Lower lobe of right lung (tissue), 2 donors: ENCODE measurements around the gene TSR3. TPM values are rescaled to one million over a fixed set of nuclear protein-coding genes. Genes with fewer than 3 reads are reported as not detected.

Experiments used
- ATAC-seq, 2 donors: fragments of 200-7000 bp; cut with Tn5 transposase; one replicate each; pipeline ENCODE4 v1.9.1; 2020 to 2022; ENCODE audit warnings: mild to moderate bottlenecking in 2 of 2, moderate library complexity in 2 of 2
- DNase-seq: peaks from one replicate; pipeline ENCODE4 v3.0.0-alpha.2; 2020
- H3K27ac ChIP-seq: fragments of 200-600 bp; one replicate; pipeline ENCODE4 v1.8.0; 2022
- H3K27me3 ChIP-seq: fragments of 200-600 bp; one replicate; pipeline ENCODE4 v1.8.0; 2022; ENCODE audit warnings: low read depth
- H3K36me3 ChIP-seq: fragments of 200-600 bp; one replicate; pipeline ENCODE4 v1.8.0; 2022; ENCODE audit warnings: mild to moderate bottlenecking
- H3K4me1 ChIP-seq: fragments of 200-600 bp; one replicate; pipeline ENCODE4 v1.8.0; 2022
- H3K4me3 ChIP-seq: fragments of 200-600 bp; one replicate; pipeline ENCODE4 v1.8.0; 2022; ENCODE audit warnings: mild to moderate bottlenecking
- H3K9me3 ChIP-seq: fragments of 200-600 bp; one replicate; pipeline ENCODE4 v1.8.0; 2022
- intact Hi-C: fragments of 100-400 bp; cut with DNase I; formaldehyde crosslinking; loops from one replicate; pipeline ENCODE4 v1.11.0; 2022
- total RNA-seq: library from RNA; stranded (reverse); fragmentation: NEBNext Ultra II Directional; extraction: Animal tissue kit (Norgen Biotek cat#: 25700); gene quantifications from one replicate; pipeline ENCODE4 v1.2.1, GENCODE V29; 2021
- TF ChIP-seq, protein P1 (sequence below): fragments of 200-600 bp; IDR thresholded peaks from one replicate; pipeline ENCODE4 v1.8.0; 2022; ENCODE audit warnings: antibody characterized with exemption, mild to moderate bottlenecking
- donor health status: DM: no; HTN: yes; CAD: no; lungs with severe emphysema.

TSR3 gene
- total RNA-seq, 1 donor from 2014 or later = 39.5 TPM

- no peaks in the 10 kb centered on the region for H3K27me3 ChIP-seq
- intact Hi-C loops = no loop called here
- peaks cover 47% of the 10 kb centered on the region for H3K36me3 ChIP-seq
- H3K4me3 ChIP-seq = no peak overlapping the region
- DNase-seq = no peak
- TF ChIP-seq, protein P1, sequence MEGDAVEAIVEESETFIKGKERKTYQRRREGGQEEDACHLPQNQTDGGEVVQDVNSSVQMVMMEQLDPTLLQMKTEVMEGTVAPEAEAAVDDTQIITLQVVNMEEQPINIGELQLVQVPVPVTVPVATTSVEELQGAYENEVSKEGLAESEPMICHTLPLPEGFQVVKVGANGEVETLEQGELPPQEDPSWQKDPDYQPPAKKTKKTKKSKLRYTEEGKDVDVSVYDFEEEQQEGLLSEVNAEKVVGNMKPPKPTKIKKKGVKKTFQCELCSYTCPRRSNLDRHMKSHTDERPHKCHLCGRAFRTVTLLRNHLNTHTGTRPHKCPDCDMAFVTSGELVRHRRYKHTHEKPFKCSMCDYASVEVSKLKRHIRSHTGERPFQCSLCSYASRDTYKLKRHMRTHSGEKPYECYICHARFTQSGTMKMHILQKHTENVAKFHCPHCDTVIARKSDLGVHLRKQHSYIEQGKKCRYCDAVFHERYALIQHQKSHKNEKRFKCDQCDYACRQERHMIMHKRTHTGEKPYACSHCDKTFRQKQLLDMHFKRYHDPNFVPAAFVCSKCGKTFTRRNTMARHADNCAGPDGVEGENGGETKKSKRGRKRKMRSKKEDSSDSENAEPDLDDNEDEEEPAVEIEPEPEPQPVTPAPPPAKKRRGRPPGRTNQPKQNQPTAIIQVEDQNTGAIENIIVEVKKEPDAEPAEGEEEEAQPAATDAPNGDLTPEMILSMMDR = no peak
- no peak for ATAC-seq
- H3K9me3 ChIP-seq = no peaks in the 10 kb centered on the region
- no peak overlapping the region for H3K27ac ChIP-seq
- peaks cover 14% of the 10 kb centered on the region for H3K4me1 ChIP-seq
These were observed 28.5 kb upstream of the TSR3 start for GRCh38 chr16:1380195-1380594.

- H3K36me3 ChIP-seq = peaks cover 47% of the 10 kb centered on the region
- H3K4me3 ChIP-seq = peak overlapping the region; percentile 61
- H3K27me3 ChIP-seq = no peaks in the 10 kb centered on the region
- ATAC-seq = peak; percentile 83 to 87
- peak overlapping the region; percentile 60 for H3K27ac ChIP-seq
- H3K4me1 ChIP-seq = peaks cover 14% of the 10 kb centered on the region
- H3K9me3 ChIP-seq = no peaks in the 10 kb centered on the region
- intact Hi-C loops = no loop called here
- peak; percentile 63 for DNase-seq
- TF ChIP-seq, protein P1 = no peak
These were observed 27.8 kb upstream of the TSR3 start for GRCh38 chr16:1379304-1380076.

DNA sequence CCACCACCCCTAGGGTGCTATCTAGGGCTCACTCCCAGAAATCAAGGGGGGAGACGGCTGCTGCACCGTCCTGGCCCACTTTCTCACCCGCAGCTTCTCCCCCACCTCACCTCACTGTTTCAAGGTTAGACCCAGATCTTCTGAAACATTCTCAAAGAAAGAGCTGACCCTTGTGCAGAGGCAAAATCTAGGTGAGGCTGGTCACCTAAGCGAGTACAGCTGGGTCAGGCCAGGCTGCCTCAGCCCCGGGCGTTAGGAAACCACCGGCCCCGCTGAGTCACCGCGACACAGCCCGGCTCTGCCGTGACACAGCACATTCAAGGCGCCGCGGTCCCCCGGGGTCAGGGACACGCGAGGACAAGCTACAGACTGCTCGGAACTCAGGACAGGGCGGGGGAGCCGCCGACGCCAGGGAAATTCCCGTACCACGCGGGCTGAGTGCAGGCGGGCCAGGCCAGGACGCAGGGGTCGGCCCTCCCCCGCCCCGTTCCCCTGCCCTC is 27.2 kb upstream of the TSR3 start:
- Histone ChIP-seq H3K27me3 (no peaks in the 10 kb centered on the region), H3K4me1 (peaks cover 14% of the 10 kb centered on the region), H3K27ac (peak overlapping the region; percentile 60), H3K36me3 (peaks cover 43% of the 10 kb centered on the region), H3K9me3 (no peaks in the 10 kb centered on the region), H3K4me3 (peak overlapping the region; percentile 61)
- intact Hi-C loops = no loop called here
- TF ChIP-seq, protein P1 = no peak
- ATAC-seq = peak; percentile 82 to 87
- peak; percentile 84 for DNase-seq

DNA sequence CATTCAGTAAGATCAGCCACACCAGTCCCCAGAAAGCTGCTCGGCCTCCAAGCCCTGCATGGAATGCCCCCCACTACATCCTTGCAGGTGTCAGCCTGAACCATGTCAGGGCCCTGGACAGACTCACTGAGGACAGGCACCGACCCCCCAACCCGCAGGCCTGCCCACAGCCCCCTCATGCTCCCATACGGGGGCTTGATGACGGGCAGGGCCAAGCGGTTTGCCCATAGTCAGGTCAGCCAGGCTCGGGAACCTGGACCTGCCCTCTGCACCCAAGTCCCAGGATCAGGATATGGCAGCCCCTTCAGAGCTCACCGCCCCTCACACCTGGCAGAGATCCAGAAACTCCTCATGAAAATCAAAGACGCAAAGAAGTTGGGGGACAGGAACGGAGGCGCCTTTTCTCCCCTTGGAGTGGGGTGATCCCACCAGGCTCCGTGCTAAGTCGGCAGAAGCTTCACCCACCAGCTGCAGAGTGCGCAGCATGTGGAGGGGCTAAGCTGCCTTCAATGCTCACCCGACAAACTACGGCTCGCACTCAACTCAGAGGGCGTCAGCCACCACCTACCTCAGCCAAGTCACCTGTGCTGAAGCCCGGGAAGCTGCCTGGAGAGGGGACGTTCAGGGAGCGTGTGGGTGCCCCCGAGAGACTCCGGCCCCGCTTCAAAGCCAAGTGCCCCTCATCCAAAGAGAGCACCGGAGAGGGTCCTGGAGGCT is 26.6 kb upstream of the TSR3 start:
- Histone ChIP-seq H3K9me3 (no peaks in the 10 kb centered on the region), H3K4me3 (peak overlapping the region; percentile 61), H3K4me1 (peaks cover 14% of the 10 kb centered on the region), H3K27me3 (no peaks in the 10 kb centered on the region), H3K36me3 (peaks cover 37% of the 10 kb centered on the region), H3K27ac (peak overlapping the region; percentile 60)
- DNase-seq (no peak), ATAC-seq (no peak)
- TF ChIP-seq, protein P1 = no peak
- intact Hi-C loops = no loop called here

GRCh38 chr16:1377406-1378010 is 25.8 kb upstream of the TSR3 start:
- peaks cover 35% of the 10 kb centered on the region for H3K36me3 ChIP-seq
- TF ChIP-seq, protein P1 = no peak
- DNase-seq = no peak
- H3K4me1 ChIP-seq = peaks cover 14% of the 10 kb centered on the region
- intact Hi-C loops = no loop called here
- no peak overlapping the region for H3K27ac ChIP-seq
- H3K27me3 ChIP-seq = no peaks in the 10 kb centered on the region
- H3K9me3 ChIP-seq = no peaks in the 10 kb centered on the region
- ATAC-seq = no peak
- no peak overlapping the region for H3K4me3 ChIP-seq
